ENCODE results near the gene OTUD5. TPM values are rescaled to one million over a fixed set of nuclear protein-coding genes. Genes with fewer than 3 reads are reported as not detected.

The OTUD5 gene
- total and polyA plus RNA-seq, 10 donors: 29.6 to 65.8 (median 55.1) TPM

GRCh38 chrX:48978226-48978625 is 20.8 kb upstream of the OTUD5 start:
- peaks cover 0 to 98% (median 58%) of the 10 kb centered on the region in 6 donors for H3K36me3 ChIP-seq
- no peaks in the 10 kb centered on the region for H3K27me3 ChIP-seq (replicated peaks in 1 of 7)
- no peak overlapping the region for H3K4me3 ChIP-seq
- intact Hi-C loops (cut with DNase I; ENCODE audit: low total_unique reads): no loop called here
- H3K4me1 ChIP-seq: no peaks in the 10 kb centered on the region
- no peak for TF ChIP-seq CTCF (IDR thresholded peaks at IDR 0.05 in 8 of 11, conservative IDR thresholded peaks at IDR 0.05 in 3 of 11)
- TF ChIP-seq POLR2AphosphoS5 (IDR thresholded peaks at IDR 0.05): no peak
- no peak for TF ChIP-seq POLR2A (IDR thresholded peaks at IDR 0.05)
- no peak overlapping the region for H3K27ac ChIP-seq
- WGBS, 5 donors: 83 to 100% (median 93%) methylated on average over 5 of the region's 5 CpGs
- DNase-seq: no peak
- no peaks in the 10 kb centered on the region for H3K9me3 ChIP-seq

- H3K36me3 ChIP-seq: peaks cover 0 to 77% (median 37%) of the 10 kb centered on the region in 6 donors
- WGBS, 5 donors: 39 to 72% (median 46%) methylated on average over 5 to 6 of the region's 6 CpGs; no CpG with 5 or more reads in 1 of the 5 donors
- intact Hi-C loops (cut with DNase I; ENCODE audit: low total_unique reads): no loop called here
- H3K4me1 ChIP-seq: peaks cover 0 to 16% (median 11%) of the 10 kb centered on the region in 6 donors
- no peak overlapping the region for H3K4me3 ChIP-seq
- H3K27ac ChIP-seq: no peak overlapping the region
- TF ChIP-seq CTCF (IDR thresholded peaks at IDR 0.05 in 8 of 11, conservative IDR thresholded peaks at IDR 0.05 in 3 of 11) (no peak), POLR2AphosphoS5 (IDR thresholded peaks at IDR 0.05) (peak in 1 of 3 donors; percentile 20)
- no peaks in the 10 kb centered on the region for H3K9me3 ChIP-seq
- peaks cover 0 to 13% (median 0%) of the 10 kb centered on the region in 7 donors for H3K27me3 ChIP-seq (replicated peaks in 1 of 7)
- DNase-seq: peak; percentile 74
Measured at GRCh38 chrX:48976086-48976485, 18.7 kb upstream of the OTUD5 start.

- Histone ChIP-seq H3K4me1 (peaks cover 0 to 17% (median 11%) of the 10 kb centered on the region in 6 donors), H3K27me3 (replicated peaks in 1 of 7) (peaks cover 0 to 13% (median 0%) of the 10 kb centered on the region in 7 donors), H3K36me3 (peaks cover 0 to 71% (median 33%) of the 10 kb centered on the region in 6 donors), H3K27ac (no peak overlapping the region), H3K4me3 (no peak overlapping the region), H3K9me3 (no peaks in the 10 kb centered on the region)
- no peak for DNase-seq
- 86 to 96% (median 95%) methylated on average over 4 to 5 of the region's 5 CpGs for WGBS, 5 donors
- intact Hi-C loops (cut with DNase I; ENCODE audit: low total_unique reads): no loop called here
- TF ChIP-seq POLR2A (IDR thresholded peaks at IDR 0.05): no peak
- no peak for TF ChIP-seq POLR2AphosphoS5 (IDR thresholded peaks at IDR 0.05)
- TF ChIP-seq CTCF (IDR thresholded peaks at IDR 0.05 in 8 of 11, conservative IDR thresholded peaks at IDR 0.05 in 3 of 11): no peak
Measured at GRCh38 chrX:48975541-48975940, 18.1 kb upstream of the OTUD5 start.

- no peak overlapping the region for H3K27ac ChIP-seq
- TF ChIP-seq POLR2AphosphoS5 (IDR thresholded peaks at IDR 0.05): no peak
Measured at GRCh38 chrX:48975041-48975440, 17.6 kb upstream of the OTUD5 start.

More at GRCh38 chrX:48975041-48975440, 17.6 kb upstream of the OTUD5 start:
- DNase-seq: peak; percentile 61
- Histone ChIP-seq H3K27me3 (replicated peaks in 1 of 7) (peaks cover 0 to 13% (median 0%) of the 10 kb centered on the region in 7 donors), H3K9me3 (no peaks in the 10 kb centered on the region), H3K4me1 (peaks cover 0 to 17% (median 11%) of the 10 kb centered on the region in 6 donors), H3K36me3 (peaks cover 0 to 66% (median 31%) of the 10 kb centered on the region in 6 donors), H3K4me3 (no peak overlapping the region)
- intact Hi-C loops (cut with DNase I; ENCODE audit: low total_unique reads): no loop called here
- WGBS, 5 donors: 87 to 98% (median 96%) methylated on average over 7 of the region's 7 CpGs
